Measurements from ENCODE around the gene SLC43A1. TPM values are rescaled to one million over a fixed set of nuclear protein-coding genes. Genes with fewer than 3 reads are reported as not detected.

The SLC43A1 gene
- 5.7 and 10.0 TPM in 2 replicates for total RNA-seq

GRCh38 chr11:57515332-57516060 lies at the start of gene SLC43A1:
Gene SLC43A1, minus strand, starts transcription at chr11:57515702. Its CDS starts 1,591 bp downstream, at chr11:57514111.

GRCh38 chr11:57536947-57537619 lies 21.6 kb upstream of the SLC43A1 start, which contains the start of gene SMTNL1:
Gene SMTNL1, plus strand, starts transcription at chr11:57537595. Its CDS starts 5,048 bp downstream, at chr11:57542643.

GRCh38 chr11:57530596-57531507 lies 15.3 kb upstream of the SLC43A1 start, which contains the start of gene TIMM10:
Gene TIMM10, minus strand, starts transcription at chr11:57530754. Its CDS starts 565 bp downstream, at chr11:57530189.

GRCh38 chr11:57460022-57460757 lies 55.3 kb downstream of the SLC43A1 start, which contains the start of gene RTN4RL2:
Gene RTN4RL2, plus strand, starts transcription at chr11:57460528. Its CDS starts 338 bp downstream, at chr11:57460866.

Other genes starting within 250 kb of the SLC43A1 start
- 109 and 170 TPM in 2 replicates for gene TNKS1BP1, start 190.8 kb downstream of the SLC43A1 start, total RNA-seq
- 111 and 192 TPM in 2 replicates for gene SSRP1, start 179.8 kb downstream of the SLC43A1 start, total RNA-seq
- not detected in 2 replicates for gene P2RX3, start 177.3 kb downstream of the SLC43A1 start, total RNA-seq
- not detected in 2 replicates for gene PRG3, start 134.6 kb downstream of the SLC43A1 start, total RNA-seq
- gene PRG2, start 125.1 kb downstream of the SLC43A1 start, total RNA-seq, result 0.08 TPM in 1 of 2 replicates, not detected in the other
- gene SLC43A3, start 88.6 kb downstream of the SLC43A1 start, total RNA-seq, result 16.5 and 93.8 TPM in 2 replicates
- gene RTN4RL2, start 55.2 kb downstream of the SLC43A1 start, total RNA-seq, result 0.04 and 0.31 TPM in 2 replicates
- 78.7 and 125 TPM in 2 replicates for gene TIMM10, start 15.1 kb upstream of the SLC43A1 start, total RNA-seq
- not detected in 2 replicates for gene SMTNL1, start 21.9 kb upstream of the SLC43A1 start, total RNA-seq
- 31.6 and 47.7 TPM in 2 replicates for gene UBE2L6, start 52.0 kb upstream of the SLC43A1 start, total RNA-seq
- 17.4 and 25.5 TPM in 2 replicates for gene SERPING1, start 82.0 kb upstream of the SLC43A1 start, total RNA-seq
- gene YPEL4, start 134.2 kb upstream of the SLC43A1 start, total RNA-seq, result 0.08 TPM in 1 of 2 replicates, not detected in the other
- 13.7 and 22.4 TPM in 2 replicates for gene CLP1, start 142.1 kb upstream of the SLC43A1 start, total RNA-seq
- gene ZDHHC5, start 152.4 kb upstream of the SLC43A1 start, total RNA-seq, result 39.4 and 48.3 TPM in 2 replicates
- 17.2 and 19.6 TPM in 2 replicates for gene MED19, start 196.5 kb upstream of the SLC43A1 start, total RNA-seq
- 51.1 and 68.6 TPM in 2 replicates for gene TMX2, start 196.9 kb upstream of the SLC43A1 start, total RNA-seq
- 161 and 188 TPM in 2 replicates for gene SELENOH, start 225.8 kb upstream of the SLC43A1 start, total RNA-seq
- not detected in 2 replicates for gene BTBD18, start 236.1 kb upstream of the SLC43A1 start, total RNA-seq
- gene CTNND1, start 246.1 kb upstream of the SLC43A1 start, total RNA-seq, result 76.0 and 84.1 TPM in 2 replicates